ENCODE results near the gene EVPL. TPM values are rescaled to one million over a fixed set of nuclear protein-coding genes. Genes with fewer than 3 reads are reported as not detected.

Gene EVPL
- polyA plus RNA-seq, 1 donor (not counting 4 experiments of a cell fraction or from before 2014, with no cell fraction given) = 7.6 TPM

DNA sequence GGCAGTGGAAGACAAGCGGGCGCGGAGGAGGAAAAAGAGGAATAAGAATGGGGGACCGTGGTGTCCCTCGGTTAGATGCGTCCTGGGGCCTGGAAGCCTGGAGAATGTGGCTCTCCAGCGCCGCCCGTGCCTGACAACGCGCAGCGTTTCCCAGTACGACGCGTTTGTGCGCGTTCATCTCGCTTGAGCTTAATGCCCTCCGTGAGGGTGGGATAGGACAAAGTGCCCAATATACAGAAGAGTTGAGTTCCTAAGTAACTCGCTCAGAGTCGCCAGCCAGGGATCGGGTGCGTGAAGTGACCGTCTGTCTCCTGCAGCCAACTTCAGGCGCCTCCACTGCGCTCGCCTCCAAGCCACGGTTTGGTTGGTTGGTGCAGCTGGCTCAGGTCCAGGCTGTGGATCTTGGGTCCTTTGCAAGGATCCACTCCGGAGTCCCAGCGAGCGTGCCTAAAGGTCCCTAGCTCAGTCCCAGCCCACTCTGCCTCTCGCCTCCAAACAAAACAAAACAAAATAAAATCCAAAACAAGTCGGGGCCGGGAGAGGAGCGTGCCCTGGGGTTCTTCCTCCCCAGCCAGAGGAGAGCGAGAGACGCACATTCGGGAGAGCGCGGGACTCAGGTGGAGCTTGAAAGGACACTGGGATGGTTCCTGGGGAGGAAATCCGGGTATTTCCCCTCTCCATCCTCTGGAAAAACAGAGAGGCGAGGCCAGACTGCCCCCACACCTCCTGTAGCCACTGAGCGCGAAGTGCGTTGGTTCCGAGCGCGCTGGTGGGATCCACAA, 48.4 kb upstream of the EVPL start:
- TF ChIP-seq, protein P1, sequence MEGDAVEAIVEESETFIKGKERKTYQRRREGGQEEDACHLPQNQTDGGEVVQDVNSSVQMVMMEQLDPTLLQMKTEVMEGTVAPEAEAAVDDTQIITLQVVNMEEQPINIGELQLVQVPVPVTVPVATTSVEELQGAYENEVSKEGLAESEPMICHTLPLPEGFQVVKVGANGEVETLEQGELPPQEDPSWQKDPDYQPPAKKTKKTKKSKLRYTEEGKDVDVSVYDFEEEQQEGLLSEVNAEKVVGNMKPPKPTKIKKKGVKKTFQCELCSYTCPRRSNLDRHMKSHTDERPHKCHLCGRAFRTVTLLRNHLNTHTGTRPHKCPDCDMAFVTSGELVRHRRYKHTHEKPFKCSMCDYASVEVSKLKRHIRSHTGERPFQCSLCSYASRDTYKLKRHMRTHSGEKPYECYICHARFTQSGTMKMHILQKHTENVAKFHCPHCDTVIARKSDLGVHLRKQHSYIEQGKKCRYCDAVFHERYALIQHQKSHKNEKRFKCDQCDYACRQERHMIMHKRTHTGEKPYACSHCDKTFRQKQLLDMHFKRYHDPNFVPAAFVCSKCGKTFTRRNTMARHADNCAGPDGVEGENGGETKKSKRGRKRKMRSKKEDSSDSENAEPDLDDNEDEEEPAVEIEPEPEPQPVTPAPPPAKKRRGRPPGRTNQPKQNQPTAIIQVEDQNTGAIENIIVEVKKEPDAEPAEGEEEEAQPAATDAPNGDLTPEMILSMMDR (optimal IDR thresholded peaks at IDR 0.05 in 1 of 3, IDR thresholded peaks at IDR 0.05 in 1 of 3, conservative IDR thresholded peaks at IDR 0.05 in 1 of 3; ENCODE audit: extremely low read depth in 1 of 3, insufficient read depth in 2 of 3, low read length in 3 of 3) = peak; percentile 11 to 71 (median 24)
- peak; percentile 10 for TF ChIP-seq EZH2 (IDR thresholded peaks at IDR 0.05; ENCODE audit: low read length)
- Histone ChIP-seq H3K36me3 (ENCODE audit: control insufficient read depth in 2 of 2, extremely low read depth in 1 of 2, insufficient read depth in 2 of 2, low read length in 2 of 2) (no peaks in the 10 kb centered on the region), H3K9me1 (ENCODE audit: control insufficient read depth, extremely low read depth, insufficient read depth, low read length) (no peaks in the 10 kb centered on the region), H3K4me1 (ENCODE audit: control insufficient read depth, extremely low read depth, insufficient read depth, low read length) (peaks cover 15% of the 10 kb centered on the region), H3K79me2 (ENCODE audit: control insufficient read depth, insufficient read depth, low read length) (peaks cover 23% of the 10 kb centered on the region), H3K9me3 (ENCODE audit: control insufficient read depth, low read depth, low read length) (no peaks in the 10 kb centered on the region), H3K9ac (ENCODE audit: control insufficient read depth, extremely low read depth, insufficient read depth, low read length) (no peak overlapping the region), H2AFZ (ENCODE audit: control insufficient read depth, low read length) (no peak overlapping the region), H3K27ac (ENCODE audit: control insufficient read depth, insufficient read depth, low read length) (no peak overlapping the region), H3K27me3 (ENCODE audit: control insufficient read depth, extremely low read depth, insufficient read depth, low read length) (peaks cover 72% of the 10 kb centered on the region), H4K20me1 (ENCODE audit: control insufficient read depth, extremely low read depth, insufficient read depth, low read length) (no peaks in the 10 kb centered on the region), H3K4me3 (ENCODE audit: control insufficient read depth in 2 of 3, extremely low read depth in 1 of 3, insufficient read depth in 2 of 3, low read depth in 1 of 3, low read length in 3 of 3) (no peak overlapping the region), H3K4me2 (ENCODE audit: control insufficient read depth, extremely low read depth, insufficient read depth, low read depth, low read length) (peak overlapping the region; percentile 49)
- dilution Hi-C loops (cut with MboI; ENCODE audit: extremely low pct_ligation_motif_present, low sequenced_read_pairs) = no loop called here
- DNase-seq (ENCODE audit: low read depth, low spot score) (no peak), FAIRE-seq (no peak)

DNA sequence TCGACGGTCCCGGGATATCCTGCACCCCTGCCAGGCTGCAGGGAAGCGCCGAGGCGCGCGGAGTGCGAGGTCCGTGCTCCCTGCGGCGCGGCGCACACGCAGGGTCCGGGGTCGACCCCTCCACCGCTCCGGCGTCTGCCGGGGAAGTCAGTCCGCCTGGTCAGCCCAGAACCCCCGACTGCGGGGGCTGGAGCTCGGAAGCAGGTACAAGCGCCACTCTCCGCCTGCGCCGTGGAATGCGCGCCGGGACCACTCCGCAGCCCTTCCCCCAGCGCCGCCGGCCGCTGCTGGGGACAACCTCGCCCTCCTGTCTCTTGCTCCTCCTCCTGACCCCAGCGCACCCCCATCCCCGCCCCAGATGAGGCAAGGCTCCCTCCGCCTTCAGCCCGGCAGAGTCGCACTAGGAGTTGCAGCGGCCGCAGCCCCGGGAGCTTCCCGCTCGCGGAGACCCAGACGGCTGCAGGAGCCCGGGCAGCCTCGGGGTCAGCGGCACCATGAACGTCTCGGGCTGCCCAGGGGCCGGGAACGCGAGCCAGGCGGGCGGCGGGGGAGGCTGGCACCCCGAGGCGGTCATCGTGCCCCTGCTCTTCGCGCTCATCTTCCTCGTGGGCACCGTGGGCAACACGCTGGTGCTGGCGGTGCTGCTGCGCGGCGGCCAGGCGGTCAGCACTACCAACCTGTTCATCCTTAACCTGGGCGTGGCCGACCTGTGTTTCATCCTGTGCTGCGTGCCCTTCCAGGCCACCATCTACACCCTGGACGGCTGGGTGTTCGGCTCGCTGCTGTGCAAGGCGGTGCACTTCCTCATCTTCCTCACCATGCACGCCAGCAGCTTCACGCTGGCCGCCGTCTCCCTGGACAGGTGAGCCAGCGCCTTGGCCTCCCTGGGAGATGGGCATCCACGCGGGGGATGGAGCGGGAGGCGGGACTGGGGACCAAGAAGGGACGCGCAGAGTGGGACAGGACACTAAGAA, 47.6 kb upstream of the EVPL start, which contains the start of gene GALR2:
TSS of gene GALR2 (plus strand) at position 392 of the 974 bp plus-strand sequence. CDS start at position 495, 103 bp downstream.
- dilution Hi-C loops (cut with MboI; ENCODE audit: extremely low pct_ligation_motif_present, low sequenced_read_pairs) = no loop called here
- H4K20me1 ChIP-seq (ENCODE audit: control insufficient read depth, extremely low read depth, insufficient read depth, low read length) = no peaks in the 10 kb centered on the region
- H3K9me1 ChIP-seq (ENCODE audit: control insufficient read depth, extremely low read depth, insufficient read depth, low read length) = no peaks in the 10 kb centered on the region
- H3K79me2 ChIP-seq (ENCODE audit: control insufficient read depth, insufficient read depth, low read length) = peaks cover 32% of the 10 kb centered on the region
- no peak within 1 kb of the TSS for H3K9ac ChIP-seq (ENCODE audit: control insufficient read depth, extremely low read depth, insufficient read depth, low read length)
- H3K9me3 ChIP-seq (ENCODE audit: control insufficient read depth, low read depth, low read length) = no peaks in the 10 kb centered on the region
- peak within 1 kb of the TSS; percentile 49 for H3K4me2 ChIP-seq (ENCODE audit: control insufficient read depth, extremely low read depth, insufficient read depth, low read depth, low read length)
- no peak within 1 kb of the TSS for H3K4me3 ChIP-seq (ENCODE audit: control insufficient read depth in 2 of 3, extremely low read depth in 1 of 3, insufficient read depth in 2 of 3, low read depth in 1 of 3, low read length in 3 of 3)
- H3K36me3 ChIP-seq (ENCODE audit: control insufficient read depth in 2 of 2, extremely low read depth in 1 of 2, insufficient read depth in 2 of 2, low read length in 2 of 2) = no peaks in the 10 kb centered on the region
- peaks cover 64% of the 10 kb centered on the region for H3K27me3 ChIP-seq (ENCODE audit: control insufficient read depth, extremely low read depth, insufficient read depth, low read length)
- peak; percentile 87 for TF ChIP-seq EZH2 (IDR thresholded peaks at IDR 0.05; ENCODE audit: low read length)
- TF ChIP-seq, protein P1 (optimal IDR thresholded peaks at IDR 0.05 in 1 of 3, IDR thresholded peaks at IDR 0.05 in 1 of 3, conservative IDR thresholded peaks at IDR 0.05 in 1 of 3; ENCODE audit: extremely low read depth in 1 of 3, insufficient read depth in 2 of 3, low read length in 3 of 3) = no peak
- DNase-seq (ENCODE audit: low read depth, low spot score) = no peak
- H3K4me1 ChIP-seq (ENCODE audit: control insufficient read depth, extremely low read depth, insufficient read depth, low read length) = peaks cover 19% of the 10 kb centered on the region
- FAIRE-seq = no peak
- H3K27ac ChIP-seq (ENCODE audit: control insufficient read depth, insufficient read depth, low read length) = no peak within 1 kb of the TSS
- no peak within 1 kb of the TSS for H2AFZ ChIP-seq (ENCODE audit: control insufficient read depth, low read length)
